ENCODE measurements around the gene SLC6A5. TPM values are rescaled to one million over a fixed set of nuclear protein-coding genes. Genes with fewer than 3 reads are reported as not detected.

Gene SLC6A5
- total and polyA plus RNA-seq, 2 of the 8 experiments (the other 6 are each of a cell fraction or from before 2014, with no cell fraction given), result not detected

DNA sequence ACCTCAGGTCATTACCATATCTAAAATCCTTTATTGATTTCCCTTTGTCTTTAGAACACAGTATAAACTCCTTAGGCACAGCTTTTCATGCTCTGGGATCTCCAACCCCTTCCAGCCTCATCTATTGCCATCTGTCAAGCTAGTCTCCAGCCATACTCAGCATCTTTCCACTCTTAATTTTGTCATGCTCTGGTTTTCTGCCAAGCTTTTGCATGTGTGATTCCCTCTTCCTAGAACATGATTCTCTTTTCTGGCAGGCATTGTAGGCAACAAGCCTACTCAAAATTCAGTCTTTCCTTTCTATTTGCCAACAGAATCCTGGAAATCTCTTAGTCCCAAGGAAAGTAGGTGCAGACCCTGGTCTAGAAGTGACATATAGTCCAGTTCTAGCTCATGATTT is 35.5 kb upstream of the SLC6A5 start:
- H2BK20ac ChIP-seq (ENCODE audit: low read length), result no peak overlapping the region
- H3K23ac ChIP-seq (ENCODE audit: insufficient read length), result no peak overlapping the region
- no peak overlapping the region for H3K56ac ChIP-seq (replicated peaks; ENCODE audit: insufficient read length, low read depth, low read length)
- H3K4me3 ChIP-seq (ENCODE audit: extremely low read depth in 1 of 4, insufficient read depth in 2 of 4, low read depth in 3 of 4, low read length in 4 of 4), result no peak overlapping the region
- H3K4me2 ChIP-seq (ENCODE audit: insufficient read depth in 1 of 2, low read depth in 2 of 2, low read length in 2 of 2), result no peak overlapping the region
- DNase-seq (ENCODE audit: low read depth in 1 of 2, low spot score in 2 of 2) (no peak), FAIRE-seq (no peak)
- no peak overlapping the region for H4K8ac ChIP-seq (ENCODE audit: extremely low read depth, insufficient read depth, low read length)
- H3K4ac ChIP-seq (replicated peaks; ENCODE audit: insufficient read length, low read depth, low read length), result no peak overlapping the region
- ChIA-PET CTCF (ENCODE audit: partially characterized antibody) (no interaction called here), POLR2A (ENCODE audit: partially characterized antibody) (no interaction called here)
- H3K18ac ChIP-seq (ENCODE audit: extremely low read depth, low read length), result no peak overlapping the region
- no peaks in the 10 kb centered on the region for H3K23me2 ChIP-seq (ENCODE audit: low read depth, low read length)
- H3K4me1 ChIP-seq (replicated peaks in 1 of 4; ENCODE audit: control insufficient read depth in 3 of 4, insufficient read depth in 4 of 4, low read length in 3 of 4), result no peaks in the 10 kb centered on the region
- no peak overlapping the region for H3K9ac ChIP-seq (replicated peaks in 1 of 4; ENCODE audit: extremely low read depth in 1 of 4, low read depth in 3 of 4, low read length in 3 of 4)
- no peak overlapping the region for H2BK15ac ChIP-seq (ENCODE audit: low read length)
- no peaks in the 10 kb centered on the region for H3K9me3 ChIP-seq (ENCODE audit: insufficient read depth in 2 of 2, low read depth in 1 of 2, low read length in 1 of 2)
- H2BK12ac ChIP-seq (ENCODE audit: low read depth, low read length), result no peak overlapping the region
- no peak overlapping the region for H3K27ac ChIP-seq (ENCODE audit: low read depth, low read length)
- H2BK5ac ChIP-seq (ENCODE audit: low read depth, low read length), result no peak overlapping the region
- no peak overlapping the region for H2AK5ac ChIP-seq (ENCODE audit: low read depth, low read length)
- H4K91ac ChIP-seq (replicated peaks; ENCODE audit: insufficient read length, low read length), result no peak overlapping the region
- H3K79me1 ChIP-seq (ENCODE audit: low read depth, low read length), result no peaks in the 10 kb centered on the region; the same call in 1 of the 2 replicates
- H4K20me1 ChIP-seq (replicated peaks in 1 of 2; ENCODE audit: control insufficient read depth in 1 of 2, insufficient read depth in 2 of 2, low read length in 2 of 2), result no peaks in the 10 kb centered on the region
- no peak overlapping the region for H3K14ac ChIP-seq (ENCODE audit: insufficient read length)
- no peaks in the 10 kb centered on the region for H3K27me3 ChIP-seq (replicated peaks in 1 of 4; ENCODE audit: control insufficient read depth in 3 of 4, extremely low read depth in 1 of 4, insufficient read depth in 3 of 4, low read length in 3 of 4)
- H2BK120ac ChIP-seq (replicated peaks; ENCODE audit: low read depth, low read length), result no peak overlapping the region
- no peak overlapping the region for H4K5ac ChIP-seq (ENCODE audit: insufficient read length, low read depth, low read length)
- H2AFZ ChIP-seq (ENCODE audit: low read length), result no peak overlapping the region
- no peaks in the 10 kb centered on the region for H3K79me2 ChIP-seq (ENCODE audit: control insufficient read depth in 1 of 2, insufficient read depth in 2 of 2, low read length in 2 of 2)
- no peaks in the 10 kb centered on the region for H3K36me3 ChIP-seq (ENCODE audit: control insufficient read depth in 2 of 4, insufficient read depth in 4 of 4, low read length in 3 of 4)
- TF ChIP-seq CTBP2 (IDR thresholded peaks at IDR 0.05; ENCODE audit: borderline replicate concordance, insufficient read depth, insufficient read length, low read length) (no peak), POLR2AphosphoS5 (IDR thresholded peaks at IDR 0.05; ENCODE audit: low read depth, low read length) (no peak), POU5F1 (IDR thresholded peaks at IDR 0.05; ENCODE audit: low read depth, low read length) (no peak), SUZ12 (IDR thresholded peaks at IDR 0.05; ENCODE audit: low read length) (no peak), CBX5 (IDR thresholded peaks at IDR 0.05; ENCODE audit: low read depth, low read length) (no peak), SIX5 (IDR thresholded peaks at IDR 0.05; ENCODE audit: low read depth, low read length) (no peak), KDM1A (IDR thresholded peaks at IDR 0.05; ENCODE audit: borderline replicate concordance, low read length) (no peak), TBP (IDR thresholded peaks at IDR 0.05; ENCODE audit: low read depth, low read length) (no peak), RBBP5 (IDR thresholded peaks at IDR 0.05; ENCODE audit: borderline replicate concordance, low read depth, low read length) (no peak), TCF12 (IDR thresholded peaks at IDR 0.05; ENCODE audit: low read depth, low read length) (no peak), PHF8 (conservative IDR thresholded peaks at IDR 0.05; ENCODE audit: low read depth, low read length) (no peak)
- TF ChIP-seq, protein P1, sequence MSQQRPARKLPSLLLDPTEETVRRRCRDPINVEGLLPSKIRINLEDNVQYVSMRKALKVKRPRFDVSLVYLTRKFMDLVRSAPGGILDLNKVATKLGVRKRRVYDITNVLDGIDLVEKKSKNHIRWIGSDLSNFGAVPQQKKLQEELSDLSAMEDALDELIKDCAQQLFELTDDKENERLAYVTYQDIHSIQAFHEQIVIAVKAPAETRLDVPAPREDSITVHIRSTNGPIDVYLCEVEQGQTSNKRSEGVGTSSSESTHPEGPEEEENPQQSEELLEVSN (IDR thresholded peaks at IDR 0.05), result no peak
- TF ChIP-seq, protein P2, sequence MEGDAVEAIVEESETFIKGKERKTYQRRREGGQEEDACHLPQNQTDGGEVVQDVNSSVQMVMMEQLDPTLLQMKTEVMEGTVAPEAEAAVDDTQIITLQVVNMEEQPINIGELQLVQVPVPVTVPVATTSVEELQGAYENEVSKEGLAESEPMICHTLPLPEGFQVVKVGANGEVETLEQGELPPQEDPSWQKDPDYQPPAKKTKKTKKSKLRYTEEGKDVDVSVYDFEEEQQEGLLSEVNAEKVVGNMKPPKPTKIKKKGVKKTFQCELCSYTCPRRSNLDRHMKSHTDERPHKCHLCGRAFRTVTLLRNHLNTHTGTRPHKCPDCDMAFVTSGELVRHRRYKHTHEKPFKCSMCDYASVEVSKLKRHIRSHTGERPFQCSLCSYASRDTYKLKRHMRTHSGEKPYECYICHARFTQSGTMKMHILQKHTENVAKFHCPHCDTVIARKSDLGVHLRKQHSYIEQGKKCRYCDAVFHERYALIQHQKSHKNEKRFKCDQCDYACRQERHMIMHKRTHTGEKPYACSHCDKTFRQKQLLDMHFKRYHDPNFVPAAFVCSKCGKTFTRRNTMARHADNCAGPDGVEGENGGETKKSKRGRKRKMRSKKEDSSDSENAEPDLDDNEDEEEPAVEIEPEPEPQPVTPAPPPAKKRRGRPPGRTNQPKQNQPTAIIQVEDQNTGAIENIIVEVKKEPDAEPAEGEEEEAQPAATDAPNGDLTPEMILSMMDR (IDR thresholded peaks at IDR 0.05; ENCODE audit: control extremely low read depth in 1 of 3, insufficient read depth in 1 of 3, low read depth in 1 of 3, low read length in 3 of 3), result no peak
